Parathyroid adenoma (tissue), 2 donors: ENCODE measurements around the gene SEC16A.

ENCODE experiments used
- H2AFZ ChIP-seq: fragments of 300-600 bp; sonication (generic); one replicate; pipeline ENCODE4 v1.7.0; 2017; ENCODE audit warnings: antibody characterized with exemption, mild to moderate bottlenecking
- H3K27ac ChIP-seq: fragments of 300-600 bp; sonication (generic); one replicate; pipeline ENCODE4 v1.7.0; 2017
- H3K27me3 ChIP-seq: fragments of 300-600 bp; sonication (generic); one replicate; pipeline ENCODE4 v1.7.0; 2017; ENCODE audit warnings: low read length; ENCODE audit not compliant: control insufficient read depth, insufficient read depth
- H3K36me3 ChIP-seq: fragments of 300-600 bp; sonication (generic); one replicate; pipeline ENCODE4 v1.7.0; 2017; ENCODE audit warnings: low read length; ENCODE audit not compliant: control insufficient read depth, insufficient read depth
- H3K4me1 ChIP-seq: fragments of 300-600 bp; sonication (generic); one replicate; pipeline ENCODE4 v1.7.0; 2017; ENCODE audit warnings: control low read depth
- H3K4me2 ChIP-seq: fragments of 300-600 bp; sonication (generic); one replicate; pipeline ENCODE4 v1.7.0; 2017; ENCODE audit warnings: low read length
- H3K4me3 ChIP-seq: fragments of 300-600 bp; sonication (generic); one replicate; pipeline ENCODE4 v1.7.0; 2017; ENCODE audit warnings: low read depth, low read length
- H3K79me2 ChIP-seq: fragments of 300-600 bp; sonication (generic); one replicate; pipeline ENCODE4 v1.7.0; 2017; ENCODE audit warnings: control low read depth
- H3K9ac ChIP-seq: fragments of 300-600 bp; sonication (generic); one replicate; pipeline ENCODE4 v1.7.0; 2017; ENCODE audit warnings: mild to moderate bottlenecking
- H3K9me3 ChIP-seq: fragments of 300-600 bp; sonication (generic); one replicate; pipeline ENCODE4 v1.7.0; 2017; ENCODE audit warnings: low read length; ENCODE audit not compliant: control insufficient read depth
- CTCF ChIP-seq: fragments of 300-600 bp; sonication (generic); IDR thresholded peaks from one replicate; pipeline ENCODE4 v1.7.0; 2017; ENCODE audit warnings: antibody characterized with exemption, mild to moderate bottlenecking
- donor health status: primary hyperparathyroidism.

SEC16A gene

GRCh38 chr9:136530461-136531089, 47.7 kb upstream of the SEC16A start:
- Histone ChIP-seq H3K9me3 (no peaks in the 10 kb centered on the region), H3K27ac (no peak overlapping the region), H3K9ac (no peak overlapping the region), H3K79me2 (peaks cover 8% of the 10 kb centered on the region), H3K4me2 (no peak overlapping the region), H3K4me3 (no peak overlapping the region), H3K4me1 (no peaks in the 10 kb centered on the region), H3K27me3 (no peaks in the 10 kb centered on the region), H2AFZ (no peak overlapping the region), H3K36me3 (no peaks in the 10 kb centered on the region)
- no peak for TF ChIP-seq CTCF

GRCh38 chr9:136529516-136530460, 46.9 kb upstream of the SEC16A start:
- Histone ChIP-seq H3K4me1 (no peaks in the 10 kb centered on the region), H3K4me3 (no peak overlapping the region)

GRCh38 chr9:136528716-136529341, 46.0 kb upstream of the SEC16A start:
- Histone ChIP-seq H3K27ac (no peak overlapping the region), H3K27me3 (no peaks in the 10 kb centered on the region), H3K4me1 (no peaks in the 10 kb centered on the region), H3K79me2 (peaks cover 5% of the 10 kb centered on the region), H3K4me3 (no peak overlapping the region), H3K9me3 (no peaks in the 10 kb centered on the region), H3K4me2 (no peak overlapping the region), H2AFZ (no peak overlapping the region), H3K9ac (no peak overlapping the region), H3K36me3 (no peaks in the 10 kb centered on the region)
- TF ChIP-seq CTCF = no peak

More at GRCh38 chr9:136529516-136530460, 46.9 kb upstream of the SEC16A start:
- Histone ChIP-seq H3K27ac (no peak overlapping the region), H3K27me3 (no peaks in the 10 kb centered on the region), H3K9me3 (no peaks in the 10 kb centered on the region), H3K4me2 (peak overlapping the region; percentile 31), H3K9ac (no peak overlapping the region), H3K36me3 (no peaks in the 10 kb centered on the region), H2AFZ (no peak overlapping the region), H3K79me2 (peaks cover 5% of the 10 kb centered on the region)
- TF ChIP-seq CTCF = no peak

GRCh38 chr9:136527721-136528710, 45.2 kb upstream of the SEC16A start:
- H3K9me3 ChIP-seq = no peaks in the 10 kb centered on the region
- no peak overlapping the region for H3K4me3 ChIP-seq
- no peaks in the 10 kb centered on the region for H3K27me3 ChIP-seq
- no peak overlapping the region for H3K4me2 ChIP-seq
- no peaks in the 10 kb centered on the region for H3K4me1 ChIP-seq
- no peak overlapping the region for H3K9ac ChIP-seq
- no peak overlapping the region for H2AFZ ChIP-seq
- H3K27ac ChIP-seq = no peak overlapping the region
- H3K79me2 ChIP-seq = peaks cover 5% of the 10 kb centered on the region
- no peaks in the 10 kb centered on the region for H3K36me3 ChIP-seq
- no peak for TF ChIP-seq CTCF
